ENCODE measurements around the gene KRTAP12-2.

The KRTAP12-2 gene

GRCh38 chr21:44623575-44623974, 43.2 kb downstream of the KRTAP12-2 start:
- FAIRE-seq, result no peak

DNA sequence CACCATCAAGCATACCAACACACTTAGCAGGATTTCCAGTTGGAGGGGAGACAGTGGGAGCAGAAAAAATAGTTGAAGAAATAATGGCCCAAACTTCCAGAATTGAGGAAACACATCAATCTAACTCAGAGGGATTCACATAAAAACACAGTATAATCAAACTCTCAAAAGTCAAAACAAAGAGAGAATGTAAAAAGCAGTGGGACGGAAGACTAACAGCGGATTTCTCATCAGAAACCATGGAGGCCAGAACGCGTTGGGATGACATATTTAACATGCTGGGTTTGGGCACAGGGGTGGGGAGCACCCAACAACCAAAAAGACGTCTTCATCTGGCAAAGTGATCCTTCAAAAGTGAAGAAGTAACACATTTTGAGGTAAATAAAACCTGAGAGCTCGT, 46.8 kb downstream of the KRTAP12-2 start:
- no peak for FAIRE-seq

- FAIRE-seq, result no peak
These were observed 47.8 kb downstream of the KRTAP12-2 start for GRCh38 chr21:44618909-44619308.

- no peak for FAIRE-seq
These were observed 48.2 kb downstream of the KRTAP12-2 start for GRCh38 chr21:44618504-44618903.

- no peak for FAIRE-seq
These were observed 49.6 kb downstream of the KRTAP12-2 start for GRCh38 chr21:44617071-44617501.

DNA sequence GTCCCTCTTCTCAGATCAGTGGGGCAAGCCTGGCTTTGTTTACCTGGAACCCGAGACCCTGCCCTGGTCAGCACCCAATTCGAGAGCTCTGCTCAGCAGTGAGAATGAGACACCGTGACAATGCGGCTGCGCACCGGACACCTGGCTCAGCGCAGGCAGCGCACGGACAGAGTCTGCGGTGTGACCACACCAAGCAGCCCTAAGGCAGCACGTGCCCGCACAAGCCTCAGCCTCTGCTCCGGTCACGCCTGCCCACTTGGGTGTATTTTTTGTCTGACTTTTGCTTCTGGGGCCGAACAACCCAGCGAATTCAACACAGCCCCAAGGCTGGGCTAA, 50.2 kb downstream of the KRTAP12-2 start:
- FAIRE-seq, result no peak
